PFSK-1 (cell line): ENCODE data around the gene PMIS2.

ENCODE experiments used
- POLR2AphosphoS5 ChIP-seq: IDR thresholded peaks from 2 replicates; pipeline ENCODE4 v1.6.1; 2012; ENCODE audit warnings: low read depth, mild to moderate bottlenecking, control low read depth, low read length, moderate library complexity
- TAF1 ChIP-seq: IDR thresholded peaks from 2 replicates; pipeline ENCODE4 v1.6.1; 2012; ENCODE audit warnings: low read length, control low read depth, borderline replicate concordance; ENCODE audit not compliant: insufficient read depth
- TF ChIP-seq, protein P1 (sequence below), 2 experiments: IDR thresholded peaks; 2 replicates each; pipeline versions ENCODE4 v1.6.1 to v1.8.0; 2011 to 2012; ENCODE audit warnings: low read depth in 2 of 2, low read length in 2 of 2, control low read depth in 1 of 2, inconsistent platforms in 1 of 2, mild to moderate bottlenecking in 1 of 2, moderate library complexity in 1 of 2; ENCODE audit not compliant: insufficient read depth in 1 of 2

DNA sequence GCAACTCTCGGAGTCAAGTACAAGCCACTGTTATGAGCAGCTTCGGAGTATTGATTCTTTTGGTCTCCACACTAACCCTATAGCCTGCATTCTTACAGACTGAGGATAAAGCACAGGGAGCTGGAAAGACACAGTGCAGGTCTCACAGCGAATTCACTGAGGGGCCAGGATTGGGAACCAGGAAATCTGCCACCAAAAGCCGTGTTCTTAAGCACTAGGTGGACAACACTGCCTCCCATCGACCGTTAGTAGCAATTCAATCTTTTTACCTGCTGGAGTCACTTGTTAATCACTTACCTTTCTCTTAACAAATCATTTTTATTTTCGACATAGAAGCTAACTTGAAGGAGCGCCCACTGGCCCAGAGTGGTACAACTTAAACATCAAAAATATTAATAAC lies 6.3 kb downstream of the PMIS2 start:
- no peak for TF ChIP-seq POLR2AphosphoS5
- no peak for TF ChIP-seq TAF1
- TF ChIP-seq, protein P1, sequence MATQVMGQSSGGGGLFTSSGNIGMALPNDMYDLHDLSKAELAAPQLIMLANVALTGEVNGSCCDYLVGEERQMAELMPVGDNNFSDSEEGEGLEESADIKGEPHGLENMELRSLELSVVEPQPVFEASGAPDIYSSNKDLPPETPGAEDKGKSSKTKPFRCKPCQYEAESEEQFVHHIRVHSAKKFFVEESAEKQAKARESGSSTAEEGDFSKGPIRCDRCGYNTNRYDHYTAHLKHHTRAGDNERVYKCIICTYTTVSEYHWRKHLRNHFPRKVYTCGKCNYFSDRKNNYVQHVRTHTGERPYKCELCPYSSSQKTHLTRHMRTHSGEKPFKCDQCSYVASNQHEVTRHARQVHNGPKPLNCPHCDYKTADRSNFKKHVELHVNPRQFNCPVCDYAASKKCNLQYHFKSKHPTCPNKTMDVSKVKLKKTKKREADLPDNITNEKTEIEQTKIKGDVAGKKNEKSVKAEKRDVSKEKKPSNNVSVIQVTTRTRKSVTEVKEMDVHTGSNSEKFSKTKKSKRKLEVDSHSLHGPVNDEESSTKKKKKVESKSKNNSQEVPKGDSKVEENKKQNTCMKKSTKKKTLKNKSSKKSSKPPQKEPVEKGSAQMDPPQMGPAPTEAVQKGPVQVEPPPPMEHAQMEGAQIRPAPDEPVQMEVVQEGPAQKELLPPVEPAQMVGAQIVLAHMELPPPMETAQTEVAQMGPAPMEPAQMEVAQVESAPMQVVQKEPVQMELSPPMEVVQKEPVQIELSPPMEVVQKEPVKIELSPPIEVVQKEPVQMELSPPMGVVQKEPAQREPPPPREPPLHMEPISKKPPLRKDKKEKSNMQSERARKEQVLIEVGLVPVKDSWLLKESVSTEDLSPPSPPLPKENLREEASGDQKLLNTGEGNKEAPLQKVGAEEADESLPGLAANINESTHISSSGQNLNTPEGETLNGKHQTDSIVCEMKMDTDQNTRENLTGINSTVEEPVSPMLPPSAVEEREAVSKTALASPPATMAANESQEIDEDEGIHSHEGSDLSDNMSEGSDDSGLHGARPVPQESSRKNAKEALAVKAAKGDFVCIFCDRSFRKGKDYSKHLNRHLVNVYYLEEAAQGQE (IDR thresholded peaks at IDR 0.05; ENCODE audit: insufficient read depth in 1 of 2, low read depth in 2 of 2, low read length in 2 of 2) = no peak
